HG03378 (cell line): ENCODE measurements around the gene MRGPRG.
"Not testable (repeated sequence)": the region's sequence is repeated elsewhere in the genome, so short reads cannot be mapped to it uniquely, and the experiment has no call there.

Experiments used
- ATAC-seq: cut with Tn5 transposase; IDR thresholded peaks from one replicate; pipeline ENCODE4 v1.9.1; 2021; ENCODE audit warnings: mild to moderate bottlenecking, moderate library complexity; ENCODE audit not compliant: unreplicated experiment

MRGPRG gene

GRCh38 chr11:3218483-3219280 lies at the start of gene MRGPRG:
Gene MRGPRG (minus strand): TSS chr11:3218813. CDS start chr11:3218813, 0 bp downstream.
- no peak for ATAC-seq

DNA sequence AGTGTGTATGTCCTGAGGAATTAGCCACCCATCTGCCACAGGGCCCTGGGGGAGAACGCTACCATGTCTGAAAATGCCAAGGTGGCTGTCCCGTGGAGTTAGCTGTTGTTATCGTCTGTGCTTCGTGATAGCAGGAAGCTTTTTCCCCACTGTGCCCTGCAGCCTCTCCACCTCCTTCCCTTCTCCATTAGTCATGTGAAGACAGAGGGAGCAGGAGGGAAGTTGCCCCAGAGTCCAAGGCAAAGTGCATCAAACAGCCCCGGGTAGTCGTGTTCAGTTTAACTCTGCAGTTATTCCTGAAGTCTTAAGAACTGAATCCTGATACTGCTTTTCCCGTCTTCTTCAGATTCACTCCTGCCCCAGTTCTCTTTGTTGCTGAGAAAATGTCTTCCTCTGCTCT lies 43.9 kb upstream of the MRGPRG start:
- not testable (repeated sequence) for ATAC-seq

DNA sequence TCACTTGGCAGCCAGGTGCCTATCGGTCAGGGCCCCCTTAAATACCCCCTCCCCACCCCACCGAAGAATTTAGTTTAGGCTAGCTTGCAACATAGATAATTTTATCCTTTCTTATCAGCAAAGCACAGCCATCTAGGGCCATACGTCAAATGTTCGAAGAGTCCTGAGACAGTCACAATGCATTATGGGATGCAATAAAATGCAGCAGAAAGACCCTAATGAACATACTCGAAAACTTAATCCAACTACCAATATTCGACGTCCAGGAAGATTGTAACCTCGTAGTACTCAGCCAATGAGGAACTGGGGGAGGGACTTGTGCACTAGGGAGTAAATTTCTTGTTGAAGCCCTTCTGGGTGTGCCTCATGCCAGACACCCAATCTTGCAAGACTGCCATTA lies 43.2 kb upstream of the MRGPRG start:
- ATAC-seq: not testable (repeated sequence)

- not testable (repeated sequence) for ATAC-seq
Measured at GRCh38 chr11:3257509-3257908, 38.9 kb upstream of the MRGPRG start.

DNA sequence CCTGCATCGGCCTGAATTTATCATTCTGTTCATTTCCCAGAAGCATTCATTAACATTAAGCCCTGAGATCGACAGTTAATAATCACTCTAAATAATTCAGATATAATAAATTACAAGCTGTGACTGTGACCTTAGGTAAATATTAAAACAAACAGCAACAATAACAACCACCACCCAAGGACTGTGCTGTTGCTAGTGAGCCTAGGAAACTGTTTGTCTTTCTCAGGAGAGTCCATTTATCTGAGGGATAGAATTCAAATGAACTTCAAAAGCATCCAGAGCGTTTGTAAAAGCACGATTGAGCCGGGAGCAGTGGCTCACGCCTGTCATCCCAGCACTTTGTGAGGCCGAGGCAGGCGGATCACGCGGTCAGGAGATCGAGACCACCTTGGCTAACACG lies 36.6 kb upstream of the MRGPRG start:
- not testable (repeated sequence) for ATAC-seq

GRCh38 chr11:3254773-3255172 lies 36.2 kb upstream of the MRGPRG start:
- ATAC-seq: not testable (repeated sequence)

GRCh38 chr11:3245071-3245470 lies 26.5 kb upstream of the MRGPRG start:
- ATAC-seq: no peak

GRCh38 chr11:3243880-3244279 lies 25.3 kb upstream of the MRGPRG start:
- ATAC-seq: no peak

DNA sequence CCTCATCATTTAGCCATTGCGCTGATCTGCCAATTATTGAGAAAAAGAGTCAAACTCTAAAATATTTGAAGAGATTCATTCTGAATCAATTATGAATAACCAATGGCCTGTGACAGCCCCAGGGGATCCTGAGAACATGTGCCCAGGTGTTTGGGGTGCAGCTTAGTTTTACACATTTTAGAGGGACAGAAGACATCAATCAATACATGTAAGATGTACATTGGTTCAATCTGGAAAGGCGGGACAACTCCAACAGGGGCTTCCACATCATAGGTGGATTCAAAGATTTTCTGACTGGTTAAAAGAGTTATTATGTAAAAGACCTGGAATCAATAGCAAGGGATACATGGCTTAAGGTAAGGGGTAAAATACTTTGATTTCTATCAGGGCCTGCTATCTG lies 18.5 kb upstream of the MRGPRG start:
- no peak for ATAC-seq

- no peak for ATAC-seq
Measured at GRCh38 chr11:3234846-3235245, 16.2 kb upstream of the MRGPRG start.

DNA sequence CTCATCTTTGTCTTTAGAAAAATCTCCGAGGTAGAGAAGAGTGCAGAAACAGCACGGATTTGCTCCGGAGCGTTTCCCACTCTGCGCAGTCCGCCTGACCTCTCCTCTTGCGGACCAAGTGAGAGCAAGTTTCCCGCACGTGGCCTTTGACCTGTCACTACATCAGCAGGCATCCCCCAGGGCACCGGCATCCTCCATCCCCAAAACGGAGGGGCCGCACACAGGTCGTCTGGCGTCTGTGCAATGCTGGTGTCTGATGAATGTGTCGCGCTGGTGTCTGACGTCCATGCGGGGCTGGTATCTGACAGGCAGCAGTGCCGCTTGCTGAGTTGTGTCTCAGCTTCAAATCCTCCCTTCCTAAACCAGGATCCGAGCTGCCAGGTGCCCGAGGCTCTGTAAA lies 14.3 kb upstream of the MRGPRG start:
- ATAC-seq: no peak

DNA sequence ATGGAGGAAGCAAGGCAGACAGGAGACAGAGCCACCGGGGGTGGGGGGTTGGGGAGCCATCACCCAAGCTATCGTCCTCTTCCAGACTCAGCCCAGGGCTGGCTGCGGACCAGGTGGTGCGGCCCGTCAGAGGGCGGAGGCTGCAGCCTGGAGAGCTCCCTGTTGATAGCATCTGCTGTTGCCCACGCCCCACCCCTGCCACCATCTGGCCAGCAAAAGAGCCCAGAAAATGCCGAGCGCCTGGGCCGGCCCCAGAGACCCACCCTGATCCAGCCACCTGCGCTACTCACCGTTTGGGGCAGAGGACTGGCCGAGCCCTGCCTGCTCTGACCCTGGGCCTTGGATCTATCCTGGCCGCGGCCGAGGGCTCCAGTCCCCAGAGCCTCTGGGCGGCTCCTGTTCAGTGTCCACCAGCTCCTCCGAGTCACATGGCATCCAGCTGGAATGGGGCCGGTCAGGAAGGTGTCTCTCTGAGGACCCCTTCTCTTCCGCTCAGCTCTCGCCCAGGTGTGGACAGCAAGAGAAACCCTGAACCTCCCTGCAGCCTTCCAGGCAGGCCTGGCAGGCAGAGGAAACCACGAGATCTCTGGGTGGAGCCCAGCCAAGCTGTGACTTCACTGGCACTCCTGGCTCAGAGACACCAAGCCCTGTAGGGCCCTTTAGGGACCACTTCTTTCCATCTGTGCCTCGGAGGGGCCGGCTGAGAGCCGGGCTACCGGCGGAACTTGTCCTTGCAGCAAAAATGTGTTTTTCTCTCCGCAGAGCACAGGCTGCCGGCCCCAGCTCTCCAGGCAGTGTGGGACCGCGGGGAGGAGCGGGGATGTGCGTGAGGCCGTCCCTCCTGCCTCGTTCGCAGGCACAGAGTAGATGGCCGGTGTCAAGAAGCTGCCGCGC lies 13.5 kb upstream of the MRGPRG start, which contains the start of gene MRGPRE:
Gene MRGPRE (minus strand): TSS at position 567 of the 894 bp plus-strand sequence. CDS start 3,618 bp downstream, outside the sequence.
- no peak for ATAC-seq

DNA sequence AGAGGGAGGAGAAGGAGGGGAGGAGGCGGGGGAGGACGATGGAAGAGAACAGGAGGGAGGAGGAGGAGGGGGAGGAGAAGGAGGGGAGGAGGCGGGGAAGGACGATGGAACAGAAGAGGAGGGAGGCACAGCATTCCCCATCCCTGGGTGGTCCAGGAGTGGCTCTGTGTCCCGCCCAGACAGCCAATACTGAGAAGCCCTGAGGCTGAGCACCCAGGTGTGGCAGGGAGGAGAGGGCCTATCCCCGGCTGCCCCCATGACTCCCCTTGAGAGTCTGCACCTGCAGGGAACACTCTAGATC lies 12.9 kb upstream of the MRGPRG start:
- no peak for ATAC-seq

- no peak for ATAC-seq
Measured at GRCh38 chr11:3230636-3231549, 12.3 kb upstream of the MRGPRG start.

- ATAC-seq: no peak
Measured at GRCh38 chr11:3229673-3230630, 11.3 kb upstream of the MRGPRG start.

GRCh38 chr11:3228445-3228829 lies 9.8 kb upstream of the MRGPRG start:
- ATAC-seq: no peak

DNA sequence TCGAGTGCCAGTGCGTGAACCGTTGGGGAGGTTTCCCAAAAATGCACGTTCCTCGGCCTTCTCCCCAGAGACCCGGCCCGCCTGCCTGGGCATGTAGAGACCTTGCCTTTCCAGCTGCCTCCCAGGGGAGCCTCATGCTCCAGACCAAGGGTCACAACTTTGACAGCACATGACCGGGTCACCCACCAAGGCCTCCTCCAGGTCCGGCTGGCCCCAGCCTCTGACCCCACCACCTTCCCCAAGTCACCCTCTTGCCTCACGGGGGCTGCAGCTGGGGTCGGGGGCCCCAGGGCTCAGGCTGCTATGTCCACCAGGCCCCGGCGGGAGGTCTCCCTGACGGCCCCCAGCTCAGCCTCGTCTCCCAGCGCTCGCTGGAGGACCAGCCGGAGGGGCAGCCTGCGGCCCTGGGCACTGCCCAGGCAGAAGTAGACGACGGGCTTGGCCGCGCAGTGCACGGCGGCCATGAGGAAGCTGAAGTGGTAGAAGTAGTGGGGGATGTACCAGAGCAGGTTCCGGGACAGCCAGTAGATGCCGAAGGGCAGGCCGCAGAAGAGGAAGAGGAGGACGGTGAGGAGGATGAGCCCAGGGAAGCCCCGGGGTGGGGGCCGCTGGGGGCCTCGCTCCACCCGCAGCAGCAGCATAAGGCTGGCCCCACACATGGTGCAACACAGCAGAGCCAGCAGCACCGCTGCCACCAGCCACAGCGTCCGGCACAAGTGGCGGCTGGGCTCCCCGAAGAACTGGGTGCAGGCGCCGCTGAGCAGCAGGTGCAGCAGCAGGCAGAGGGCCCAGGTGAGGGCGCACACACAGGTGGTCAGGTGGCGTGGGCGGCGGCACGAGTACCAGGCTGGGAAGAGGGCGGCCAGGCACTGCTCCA lies 9.2 kb upstream of the MRGPRG start:
- ATAC-seq: no peak

- ATAC-seq: no peak
Measured at GRCh38 chr11:3226846-3227567, 8.4 kb upstream of the MRGPRG start.
